Left kidney (tissue), 2 donors: ENCODE results near the gene SLC26A9. TPM values are rescaled to one million over a fixed set of nuclear protein-coding genes. Genes with fewer than 3 reads are reported as not detected.

Source experiments
- DNase-seq: peaks from one replicate; pipeline ENCODE4 v3.0.0-alpha.2; 2013
- polyA plus RNA-seq: library from polyadenylated mRNA; unstranded; fragments of 120-200 nt; gene quantifications from one replicate; pipeline ENCODE4 v1.2.1, GENCODE V29; 2013; ENCODE audit not compliant: insufficient read length

The SLC26A9 gene
- polyA plus RNA-seq, 1 donor = 0.20 TPM

- DNase-seq = no peak
These were observed 5.6 kb upstream of the SLC26A9 start for GRCh38 chr1:205948886-205949285.

- DNase-seq = no peak
These were observed 4.8 kb upstream of the SLC26A9 start for GRCh38 chr1:205948039-205948438.

GRCh38 chr1:205947024-205947423 is 3.8 kb upstream of the SLC26A9 start:
- no peak for DNase-seq

GRCh38 chr1:205945069-205945468 is 1.8 kb upstream of the SLC26A9 start:
- DNase-seq = no peak

- no peak for DNase-seq
These were observed 1.3 kb upstream of the SLC26A9 start for GRCh38 chr1:205944525-205944924.

- no peak for DNase-seq
These were observed 561 bp downstream of the SLC26A9 start for GRCh38 chr1:205942631-205943159.

- no peak for DNase-seq
These were observed 2.5 kb downstream of the SLC26A9 start for GRCh38 chr1:205940710-205941109.

- no peak for DNase-seq
These were observed 3.4 kb downstream of the SLC26A9 start for GRCh38 chr1:205939690-205940330.

GRCh38 chr1:205938682-205939081 is 4.6 kb downstream of the SLC26A9 start:
- no peak for DNase-seq

GRCh38 chr1:205936846-205937586 is 6.2 kb downstream of the SLC26A9 start:
- no peak for DNase-seq

GRCh38 chr1:205936311-205936710 is 6.9 kb downstream of the SLC26A9 start:
- DNase-seq = no peak

GRCh38 chr1:205935869-205936268 is 7.4 kb downstream of the SLC26A9 start:
- no peak for DNase-seq

- no peak for DNase-seq
These were observed 8.5 kb downstream of the SLC26A9 start for GRCh38 chr1:205934788-205935187.

GRCh38 chr1:205933671-205934618 is 9.3 kb downstream of the SLC26A9 start:
- DNase-seq = no peak

- no peak for DNase-seq
These were observed 10.5 kb downstream of the SLC26A9 start for GRCh38 chr1:205932776-205933175.

- no peak for DNase-seq
These were observed 12.4 kb downstream of the SLC26A9 start for GRCh38 chr1:205930799-205931281.

- DNase-seq = no peak
These were observed 13.1 kb downstream of the SLC26A9 start for GRCh38 chr1:205930195-205930577.

GRCh38 chr1:205929496-205930194 is 13.6 kb downstream of the SLC26A9 start:
- DNase-seq = no peak

- no peak for DNase-seq
These were observed 14.9 kb downstream of the SLC26A9 start for GRCh38 chr1:205928317-205928716.

GRCh38 chr1:205927676-205928075 is 15.6 kb downstream of the SLC26A9 start:
- no peak for DNase-seq

GRCh38 chr1:205927247-205927646 is 16.0 kb downstream of the SLC26A9 start:
- DNase-seq = no peak

- DNase-seq = no peak
These were observed 16.6 kb downstream of the SLC26A9 start for GRCh38 chr1:205926636-205927035.
